Transverse colon (tissue), 4 donors: ENCODE measurements around the gene PPP1R37.

Source experiments
- POLR2AphosphoS5 ChIP-seq, 3 donors: sonication (generic); formaldehyde crosslinking; IDR thresholded peaks; one replicate each; pipeline ENCODE4 v1.6.1; 2016; ENCODE audit warnings: antibody characterized with exemption in 3 of 3
- TF ChIP-seq, protein P1 (sequence below), 5 experiments: fragments of 200-600 bp in 3 of 5; fragments of 450-650 bp in 2 of 5; sonication (generic) in 3 of 5; IDR thresholded peaks; 1 replicate in 2 of 5; 2 replicates in 3 of 5; pipeline ENCODE4 v1.5.1; 2016 to 2017; ENCODE audit warnings: antibody characterized with exemption in 5 of 5, inconsistent platforms in 3 of 5, mild to moderate bottlenecking in 2 of 5, moderate library complexity in 1 of 5

DNA sequence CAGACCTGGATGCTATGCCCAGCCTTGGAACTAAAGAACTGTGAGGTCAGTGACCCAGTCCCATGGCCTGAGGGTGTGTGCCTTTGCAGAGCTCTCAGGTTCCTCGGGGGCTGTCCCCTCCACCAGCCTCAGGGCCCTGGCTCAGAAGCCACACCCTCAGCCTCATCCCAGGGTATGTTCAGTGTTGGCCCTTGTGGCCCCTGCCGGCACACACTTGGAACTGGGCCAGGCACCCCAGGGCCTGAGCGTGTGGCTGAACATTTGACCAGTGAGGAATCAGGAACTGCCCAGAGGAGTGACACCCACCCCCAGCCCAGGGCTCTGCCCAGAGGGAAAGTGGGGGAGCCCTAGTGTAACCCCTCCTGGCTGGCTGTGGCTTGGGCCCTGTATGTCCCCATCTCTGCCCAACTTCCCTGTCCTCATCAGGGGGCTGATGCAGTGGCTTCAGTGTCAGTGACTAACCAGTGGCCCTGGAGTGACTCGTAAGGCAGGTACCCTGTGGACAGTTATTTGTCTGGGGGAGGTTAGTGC lies 57.8 kb downstream of the PPP1R37 start:
- TF ChIP-seq, protein P1, sequence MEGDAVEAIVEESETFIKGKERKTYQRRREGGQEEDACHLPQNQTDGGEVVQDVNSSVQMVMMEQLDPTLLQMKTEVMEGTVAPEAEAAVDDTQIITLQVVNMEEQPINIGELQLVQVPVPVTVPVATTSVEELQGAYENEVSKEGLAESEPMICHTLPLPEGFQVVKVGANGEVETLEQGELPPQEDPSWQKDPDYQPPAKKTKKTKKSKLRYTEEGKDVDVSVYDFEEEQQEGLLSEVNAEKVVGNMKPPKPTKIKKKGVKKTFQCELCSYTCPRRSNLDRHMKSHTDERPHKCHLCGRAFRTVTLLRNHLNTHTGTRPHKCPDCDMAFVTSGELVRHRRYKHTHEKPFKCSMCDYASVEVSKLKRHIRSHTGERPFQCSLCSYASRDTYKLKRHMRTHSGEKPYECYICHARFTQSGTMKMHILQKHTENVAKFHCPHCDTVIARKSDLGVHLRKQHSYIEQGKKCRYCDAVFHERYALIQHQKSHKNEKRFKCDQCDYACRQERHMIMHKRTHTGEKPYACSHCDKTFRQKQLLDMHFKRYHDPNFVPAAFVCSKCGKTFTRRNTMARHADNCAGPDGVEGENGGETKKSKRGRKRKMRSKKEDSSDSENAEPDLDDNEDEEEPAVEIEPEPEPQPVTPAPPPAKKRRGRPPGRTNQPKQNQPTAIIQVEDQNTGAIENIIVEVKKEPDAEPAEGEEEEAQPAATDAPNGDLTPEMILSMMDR (IDR thresholded peaks at IDR 0.05), result no peak
- TF ChIP-seq POLR2AphosphoS5 (IDR thresholded peaks at IDR 0.05), result no peak
